ENCODE data around the gene CNOT1. TPM values are rescaled to one million over a fixed set of nuclear protein-coding genes. Genes with fewer than 3 reads are reported as not detected.
"Not testable (repeated sequence)": the region's sequence is repeated elsewhere in the genome, so short reads cannot be mapped to it uniquely, and the experiment has no call there.

Gene CNOT1
- polyA plus RNA-seq, 10 donors, result 77.5 to 111 (median 90.8) TPM

DNA sequence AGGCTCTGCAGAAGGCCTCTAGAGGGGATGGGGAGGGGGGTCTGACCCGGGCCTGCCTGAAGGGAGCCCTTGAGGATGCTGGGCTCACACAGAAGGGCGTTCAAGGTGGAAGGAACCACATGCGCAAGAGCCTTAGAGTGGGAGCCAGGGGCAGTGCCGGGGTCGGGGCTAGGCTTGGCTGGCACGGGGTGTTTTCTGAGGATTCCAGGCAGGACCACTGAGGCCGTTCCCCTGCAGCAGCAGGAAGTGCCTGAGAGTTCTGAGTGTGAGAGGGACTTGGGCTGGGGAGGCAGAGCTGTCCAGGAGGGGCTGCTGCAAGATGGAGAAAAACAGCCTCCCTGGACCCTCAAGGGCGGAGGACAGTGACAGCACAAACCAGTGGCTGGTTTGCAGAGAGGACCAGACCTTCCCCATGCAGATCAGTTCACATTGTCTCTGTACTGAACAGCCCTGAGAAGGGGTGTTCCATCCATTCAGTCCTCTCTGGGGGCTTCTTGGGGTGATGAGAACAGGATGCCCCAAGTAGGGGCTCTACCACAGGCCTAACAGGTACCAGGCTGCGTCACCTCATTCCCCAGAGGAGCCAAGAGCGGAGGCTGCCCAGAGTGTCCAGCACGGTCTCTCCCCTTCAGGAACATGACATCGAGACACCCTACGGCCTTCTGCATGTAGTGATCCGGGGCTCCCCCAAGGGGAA is 126.3 kb downstream of the CNOT1 start:
- no peak for DNase-seq

DNA sequence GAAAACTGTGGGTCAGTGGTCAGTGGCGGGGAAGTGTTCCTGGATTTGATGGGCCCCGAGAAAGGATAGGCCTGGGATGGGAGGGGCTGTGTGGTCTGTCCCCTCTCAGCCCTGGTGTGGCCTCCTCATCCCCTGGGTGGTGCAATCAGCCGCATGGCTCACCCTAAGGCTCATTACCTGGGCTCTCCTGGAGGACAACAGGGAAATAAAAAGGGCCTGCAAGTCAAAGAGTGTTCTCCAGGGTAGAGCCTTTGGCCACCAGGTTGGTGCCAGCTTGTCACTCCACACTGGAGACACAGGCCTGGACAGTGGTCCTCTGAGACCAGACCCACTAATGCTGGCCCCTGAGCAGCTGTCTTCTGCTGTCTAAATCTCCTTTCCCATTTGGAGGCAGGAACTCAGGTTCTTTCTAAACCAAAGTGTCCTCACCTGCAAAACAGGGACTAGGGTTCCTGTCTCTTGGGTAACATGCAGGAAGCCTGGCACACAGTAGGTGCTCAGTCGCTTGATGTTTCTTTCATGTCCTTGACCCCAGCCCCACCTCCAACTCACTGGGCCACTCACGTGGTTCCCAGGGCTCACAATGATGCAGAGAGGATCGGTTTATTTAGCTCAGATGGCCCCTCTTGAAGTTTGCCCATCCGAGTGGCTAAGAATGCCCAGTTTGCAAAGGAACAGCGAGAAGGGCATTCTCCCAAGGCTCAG is 127.3 kb downstream of the CNOT1 start:
- DNase-seq, result no peak

DNA sequence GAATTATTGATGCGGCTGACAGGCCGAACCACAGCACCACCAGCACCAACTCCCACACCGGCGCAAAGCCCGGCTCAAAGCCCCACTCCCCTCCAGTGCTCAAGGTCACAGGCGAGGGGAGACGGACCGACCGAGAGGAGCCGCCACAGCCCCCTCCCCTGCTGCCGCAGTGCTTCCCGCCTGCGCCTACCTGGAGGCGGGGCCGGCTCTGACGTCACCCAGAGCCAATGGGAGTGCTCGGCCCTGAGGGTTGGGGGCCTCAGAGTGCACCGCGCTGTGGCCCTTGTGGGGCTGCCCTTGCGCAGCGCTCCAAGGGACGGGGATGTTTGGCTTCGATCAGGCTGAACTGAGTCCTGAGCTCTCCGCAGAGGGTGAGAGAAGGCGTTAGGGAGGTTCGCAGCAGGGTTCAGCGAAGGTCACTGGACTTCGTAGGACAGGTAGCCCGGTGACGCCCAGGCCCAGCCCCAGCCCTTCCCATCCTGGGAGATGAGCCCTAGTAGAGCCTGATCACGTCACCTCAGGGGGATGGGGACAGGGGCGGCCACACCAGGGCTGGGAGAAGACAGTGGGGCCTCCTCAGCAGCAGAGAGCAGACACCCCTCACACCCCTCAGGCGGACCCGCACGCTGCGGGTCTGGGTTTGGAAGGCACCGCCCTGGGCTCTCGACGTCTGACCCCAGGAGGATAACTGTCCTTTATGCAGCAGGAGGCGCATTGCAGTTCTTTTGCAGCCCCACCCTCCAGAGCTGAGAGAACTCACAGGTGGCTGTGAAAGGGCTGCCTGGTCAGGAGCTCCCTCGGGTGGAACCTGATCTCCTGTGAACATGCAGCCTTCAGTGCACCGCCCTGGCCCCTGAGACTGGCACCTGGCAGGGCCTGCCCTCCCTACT is 128.1 kb downstream of the CNOT1 start:
- DNase-seq, result peak in 1 of 3 donors; percentile 71

DNA sequence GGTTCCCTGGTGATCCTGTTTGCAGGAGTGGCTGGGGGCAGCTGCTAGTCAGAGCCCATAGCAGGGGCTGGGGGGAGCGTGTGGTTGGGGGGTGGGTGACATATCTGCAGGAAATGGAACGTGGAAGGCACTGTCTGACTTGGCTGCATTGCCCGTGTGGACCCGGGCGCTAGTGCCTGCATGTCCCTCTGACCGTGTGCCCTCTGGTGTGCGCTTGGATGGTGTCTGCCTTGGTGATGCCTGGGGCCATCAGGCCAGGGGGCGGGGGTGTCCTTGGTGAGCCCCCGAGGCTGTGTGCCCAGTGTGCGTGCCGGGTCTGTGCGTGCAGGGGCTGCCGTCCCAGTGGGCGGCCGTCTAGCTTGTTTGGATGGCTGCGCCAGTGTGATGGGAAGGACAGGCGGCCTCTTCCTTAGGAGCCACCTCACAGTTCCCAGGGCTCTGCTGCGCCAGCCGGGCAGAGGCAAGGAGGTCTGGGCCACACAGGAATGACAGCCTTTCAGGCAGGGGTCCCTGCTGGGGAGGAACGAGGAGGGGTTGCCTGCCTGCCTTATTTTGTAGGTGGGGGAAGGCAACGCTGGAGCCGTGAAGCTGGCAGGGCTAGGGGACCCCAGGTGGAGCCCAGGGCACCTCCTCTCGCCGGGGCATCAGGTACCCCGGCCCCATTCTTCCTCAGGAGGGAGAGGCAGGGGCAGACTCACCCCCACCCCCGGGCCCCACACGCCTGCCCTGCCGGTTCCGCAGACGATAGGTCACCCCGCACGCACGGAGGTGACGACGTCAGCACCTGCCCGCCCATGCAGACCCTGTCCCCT is 129.0 kb downstream of the CNOT1 start:
- peak in 1 of 3 donors; percentile 53 for DNase-seq

DNA sequence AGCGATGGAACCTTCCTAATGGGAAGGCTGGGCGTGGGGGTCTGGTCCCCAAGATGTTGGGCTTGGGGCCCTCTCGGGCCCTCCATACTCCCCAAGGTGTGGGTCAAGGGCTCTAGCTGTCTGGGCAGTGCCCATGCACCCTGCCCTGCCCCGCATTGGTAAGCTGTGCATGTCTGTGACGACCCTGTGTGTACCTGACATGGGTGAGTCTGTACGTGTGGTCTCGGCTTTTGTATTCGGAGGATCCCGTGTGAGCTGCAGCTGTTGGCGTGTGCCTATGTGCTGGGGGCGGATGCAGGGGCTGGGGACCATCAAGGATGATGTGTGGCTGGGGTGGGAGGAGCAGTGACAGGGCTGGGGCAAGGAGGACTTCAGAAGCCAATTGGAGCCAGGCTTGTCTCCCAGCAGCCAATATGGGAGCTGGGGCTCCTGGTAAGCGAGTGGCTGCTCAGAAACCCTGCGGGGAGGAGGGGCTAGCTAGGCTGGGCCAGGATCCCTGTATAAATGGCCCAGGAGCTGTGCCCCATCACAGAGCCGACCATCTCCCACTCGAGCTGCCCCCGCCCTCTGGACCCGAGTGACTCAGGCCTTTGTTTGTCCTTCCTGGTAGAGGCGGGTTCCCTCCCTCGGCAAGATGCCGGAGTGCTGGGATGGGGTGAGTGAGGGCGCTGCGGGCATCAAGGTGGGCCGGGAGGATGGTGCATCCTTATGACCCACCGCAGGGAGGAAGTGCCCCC is 129.8 kb downstream of the CNOT1 start, which contains the start of gene NDRG4:
NDRG4 (plus strand) TSS at position 529 of the 737 bp plus-strand sequence; CDS start at position 635, 106 bp downstream.
- peak; percentile 71 to 87 (median 77) for DNase-seq

DNA sequence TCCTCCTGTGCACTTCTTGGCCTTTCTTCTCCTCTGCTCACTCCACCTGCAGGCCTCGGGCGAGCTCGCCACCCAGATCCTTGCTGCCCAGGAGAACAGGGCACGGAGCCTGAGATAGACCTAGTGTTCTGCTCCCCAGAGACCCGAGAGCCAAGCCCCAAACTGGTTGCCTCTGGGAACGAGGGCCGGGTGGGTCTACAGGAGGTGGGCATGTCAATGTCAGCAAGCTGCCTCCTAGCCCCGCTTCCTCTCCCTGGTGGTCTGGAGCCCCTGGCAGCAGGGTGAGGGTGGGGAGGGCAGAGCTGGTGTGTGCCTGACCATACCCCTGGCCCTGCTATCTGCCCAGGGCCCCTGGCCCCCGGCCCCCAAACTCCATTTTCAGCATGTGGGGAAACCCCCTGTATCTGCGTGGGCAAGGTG is 130.5 kb downstream of the CNOT1 start:
- DNase-seq, result no peak

DNA sequence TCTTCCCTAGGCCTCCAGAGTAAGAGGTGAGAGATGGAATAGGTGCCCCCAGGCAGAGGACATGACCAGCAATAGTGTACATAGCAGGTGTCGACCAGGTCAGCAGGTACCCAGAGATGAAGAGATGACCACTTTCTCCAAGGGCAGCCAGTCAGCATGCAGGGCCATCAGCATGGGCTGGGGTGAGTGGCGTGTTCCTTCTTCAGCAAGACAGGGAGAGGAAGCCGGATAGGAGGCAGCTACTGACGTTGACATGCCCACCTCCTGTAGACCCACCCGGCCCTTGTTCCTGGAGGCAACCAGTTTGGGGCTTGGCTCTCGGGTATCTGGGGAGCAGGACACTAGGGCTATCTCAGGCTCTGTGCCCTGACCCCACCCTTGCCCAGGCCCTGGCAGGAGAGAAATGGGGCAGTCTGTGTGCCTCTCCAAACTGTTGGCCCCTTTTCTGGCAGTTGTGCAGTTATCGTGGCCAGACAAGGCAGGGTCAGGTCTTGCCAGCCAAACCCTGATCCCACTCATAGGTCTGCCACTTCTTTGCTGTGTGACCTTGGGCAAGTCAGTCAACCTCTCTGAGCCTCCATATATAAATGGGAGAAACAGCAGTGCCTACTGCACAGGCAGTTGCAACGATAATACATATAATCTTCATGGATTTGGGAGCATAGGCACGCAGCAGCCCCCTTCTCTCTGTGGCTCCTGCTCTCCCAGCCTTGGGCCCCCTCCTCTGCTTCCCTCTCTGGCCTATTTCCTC is 131.1 kb downstream of the CNOT1 start:
- no peak for DNase-seq

DNA sequence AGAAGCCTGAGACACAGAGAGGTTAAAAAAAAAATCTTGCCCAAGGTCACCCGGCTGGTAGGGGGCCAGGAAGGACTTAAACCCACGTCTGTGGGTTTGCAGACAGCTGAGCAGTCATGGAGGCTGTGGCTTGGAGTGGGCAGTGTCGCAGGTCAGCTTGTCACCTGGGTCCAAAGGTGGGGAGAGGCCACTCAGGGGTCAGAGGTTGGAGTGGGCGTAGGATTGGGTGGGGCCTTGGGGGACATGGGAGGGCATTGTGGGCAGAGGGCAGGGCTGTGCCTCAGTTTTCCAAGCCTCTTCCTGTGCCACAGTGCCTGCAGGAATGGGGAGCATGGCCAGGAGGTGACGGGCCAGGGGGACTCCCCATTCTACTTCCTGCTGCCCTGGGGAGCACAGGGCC is 131.7 kb downstream of the CNOT1 start:
- no peak for DNase-seq

DNA sequence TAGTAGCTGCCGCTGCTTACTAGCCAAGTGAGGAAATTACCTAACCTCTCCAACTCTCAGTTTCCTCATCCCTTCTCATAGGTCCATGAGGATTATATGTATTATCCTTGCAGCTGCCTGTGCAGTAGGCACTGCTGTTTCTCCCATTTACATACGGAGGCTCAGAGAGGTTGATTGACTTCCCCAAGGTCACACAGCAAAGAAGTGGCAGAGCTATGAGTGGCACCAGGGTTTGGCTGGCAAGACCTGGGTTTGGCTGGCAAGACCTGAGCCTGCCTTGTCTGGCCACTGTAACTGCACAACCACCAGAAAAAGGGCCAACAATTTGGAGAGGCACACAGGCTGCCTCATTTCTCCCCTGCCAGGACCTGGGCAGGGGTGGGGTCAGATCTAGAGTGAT is 132.2 kb downstream of the CNOT1 start:
- DNase-seq, result no peak

DNA sequence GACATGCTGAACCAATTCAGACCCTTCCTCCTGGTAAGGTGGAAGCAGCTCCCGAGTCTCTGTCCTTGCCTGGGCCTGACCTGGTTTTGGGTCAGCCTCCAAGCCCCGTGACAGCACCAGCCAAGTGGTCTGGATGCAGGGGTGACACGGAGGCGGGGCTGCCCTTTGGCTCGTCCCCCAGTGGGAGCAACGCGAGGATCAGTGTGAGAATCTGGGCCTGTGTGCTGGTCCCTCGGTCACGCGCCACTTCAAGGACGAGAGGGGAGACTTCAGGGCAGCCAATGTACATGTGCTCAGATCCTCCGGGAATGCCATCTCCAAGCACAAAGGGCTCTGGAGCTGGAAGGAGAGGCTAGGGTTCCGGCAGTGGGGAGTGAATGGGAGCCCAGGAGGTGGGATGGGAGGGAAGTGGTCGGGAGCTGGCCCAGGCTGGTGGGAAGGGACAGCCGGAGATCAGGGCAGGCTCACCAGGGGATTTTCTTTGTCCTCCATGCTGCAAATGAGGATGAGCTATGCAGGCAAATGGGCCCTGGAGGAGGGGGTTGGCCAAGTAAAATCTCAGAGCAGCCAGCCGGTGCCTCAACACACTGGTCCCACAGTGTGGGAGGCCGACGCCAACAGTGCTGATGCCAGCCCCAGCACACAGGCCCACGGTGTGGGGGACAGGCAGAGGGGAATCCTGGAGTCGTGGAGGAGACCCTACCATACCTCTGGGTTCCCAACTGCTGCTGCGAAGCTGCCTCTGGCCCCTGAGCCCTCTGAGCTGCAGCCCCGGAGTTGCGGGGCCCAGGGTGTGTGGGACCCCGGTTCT is 133.9 kb downstream of the CNOT1 start:
- DNase-seq, result no peak

DNA sequence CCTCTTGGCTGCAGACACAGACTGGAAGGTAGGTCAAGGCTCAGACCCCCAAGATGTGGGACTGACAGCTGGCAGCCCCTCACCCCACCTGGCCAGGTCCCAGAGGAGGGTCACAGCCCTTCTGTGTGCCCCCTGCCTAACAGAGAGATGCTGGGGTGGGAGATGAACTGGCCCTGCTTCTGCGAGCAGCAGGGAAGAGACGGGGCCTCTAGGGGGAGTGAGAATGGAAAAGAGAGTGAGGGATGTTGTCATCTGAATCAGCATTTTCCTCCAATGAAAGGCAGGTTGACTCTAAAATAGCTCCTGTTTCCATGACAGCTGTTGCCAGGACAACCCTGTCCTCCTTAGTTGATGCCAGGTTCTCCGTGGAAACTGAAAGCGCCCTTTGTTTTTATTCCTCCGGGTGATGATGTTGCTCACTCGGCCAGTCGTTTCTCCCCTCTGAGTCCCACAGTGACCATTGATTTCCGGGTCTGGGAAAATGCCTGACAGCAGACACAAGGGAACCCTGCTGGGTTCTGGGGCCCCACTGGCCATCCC is 134.6 kb downstream of the CNOT1 start:
- DNase-seq, result peak; percentile 93 to 97 (median 94)

DNA sequence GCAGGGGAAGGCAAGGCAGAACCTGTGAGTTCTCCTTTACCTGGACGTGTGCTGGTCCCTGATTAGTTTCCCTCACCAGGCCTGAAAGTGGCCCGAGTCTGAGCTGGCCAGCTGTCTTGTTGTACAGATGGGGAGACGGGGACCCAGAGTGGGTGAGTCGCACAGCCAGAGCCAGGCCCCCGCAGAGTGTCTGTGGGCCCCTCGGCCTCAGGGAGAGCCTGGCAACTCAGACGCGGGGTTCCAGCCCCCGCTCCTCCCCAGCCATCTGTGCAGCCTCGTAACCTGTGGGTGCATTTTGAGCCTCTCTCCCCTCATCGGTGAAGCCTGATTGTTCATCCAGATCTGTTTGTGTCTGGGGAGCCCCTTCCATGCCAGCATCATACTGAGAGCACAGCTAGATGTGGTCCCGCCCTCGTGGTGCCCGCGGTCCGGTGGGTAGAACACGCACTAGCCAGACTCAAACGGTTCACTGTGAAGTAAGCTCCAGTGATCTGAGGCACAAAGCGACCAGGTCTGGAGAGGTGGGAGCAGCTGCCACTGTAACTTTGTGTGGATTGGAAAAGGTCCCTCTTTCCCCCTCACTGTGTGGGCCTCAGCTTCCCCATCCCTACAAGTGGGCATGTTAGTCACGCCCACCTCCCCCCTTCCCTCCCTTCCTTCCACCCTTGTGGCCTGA is 135.7 kb downstream of the CNOT1 start:
- no peak for DNase-seq

DNA sequence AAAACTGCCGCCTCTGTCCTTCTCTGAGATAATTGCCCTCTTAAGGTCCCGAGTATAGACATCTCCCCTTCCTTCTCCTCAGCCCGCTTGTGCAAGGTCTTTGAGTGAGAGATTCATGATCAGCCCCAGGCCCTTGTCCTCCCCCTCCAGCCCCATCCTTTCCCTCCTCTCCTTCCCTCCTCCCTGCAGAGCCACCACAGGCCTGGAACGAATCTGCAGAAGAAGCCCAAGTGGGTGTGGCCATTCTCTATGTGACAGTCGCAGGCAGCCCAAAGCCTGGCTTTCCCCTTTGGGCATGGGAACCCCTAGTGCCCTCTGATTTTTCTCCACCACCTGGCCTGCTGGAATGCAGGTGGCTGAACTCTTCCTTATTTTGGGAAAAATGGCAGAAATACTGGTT is 136.9 kb downstream of the CNOT1 start:
- no peak for DNase-seq

DNA sequence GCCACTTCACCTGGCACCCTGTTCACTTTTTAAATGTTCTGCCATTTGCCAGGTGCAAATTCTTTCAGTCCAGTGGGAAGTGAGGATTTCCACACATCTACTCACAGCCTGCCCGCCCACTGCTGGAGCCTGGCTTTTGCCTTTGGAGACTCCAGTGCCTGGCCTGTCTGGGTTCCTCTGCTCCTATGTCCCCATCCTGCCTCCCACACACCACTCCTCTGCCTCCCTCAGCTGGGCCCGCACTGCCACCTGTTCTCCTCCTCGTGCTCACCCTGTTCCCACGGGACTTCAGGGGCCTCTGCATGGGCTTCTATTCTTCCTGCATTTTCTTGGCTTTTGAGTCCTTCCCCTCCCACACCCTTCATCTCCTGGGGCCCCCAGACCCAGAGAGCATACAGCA is 137.6 kb downstream of the CNOT1 start:
- DNase-seq, result no peak

DNA sequence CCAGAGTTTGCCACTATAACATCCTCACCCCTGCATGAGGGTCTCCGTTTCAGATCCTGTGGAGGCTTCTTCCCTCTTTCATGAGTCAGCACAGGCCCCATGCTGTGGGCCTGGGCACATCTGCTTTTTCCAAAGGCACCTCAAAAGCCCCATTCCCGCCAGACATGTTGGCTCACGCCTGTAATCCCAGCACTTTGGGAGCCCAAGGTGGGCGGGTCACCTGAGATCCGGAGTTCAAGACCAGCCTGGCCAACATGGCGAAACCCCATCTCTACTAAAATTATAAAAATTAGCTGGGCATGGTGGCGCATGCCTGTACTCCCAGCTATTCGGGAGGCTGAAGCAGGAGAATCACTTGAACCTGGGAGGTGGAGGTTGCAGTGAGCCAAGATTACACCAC is 139.1 kb downstream of the CNOT1 start:
- not testable (repeated sequence) for DNase-seq

DNA sequence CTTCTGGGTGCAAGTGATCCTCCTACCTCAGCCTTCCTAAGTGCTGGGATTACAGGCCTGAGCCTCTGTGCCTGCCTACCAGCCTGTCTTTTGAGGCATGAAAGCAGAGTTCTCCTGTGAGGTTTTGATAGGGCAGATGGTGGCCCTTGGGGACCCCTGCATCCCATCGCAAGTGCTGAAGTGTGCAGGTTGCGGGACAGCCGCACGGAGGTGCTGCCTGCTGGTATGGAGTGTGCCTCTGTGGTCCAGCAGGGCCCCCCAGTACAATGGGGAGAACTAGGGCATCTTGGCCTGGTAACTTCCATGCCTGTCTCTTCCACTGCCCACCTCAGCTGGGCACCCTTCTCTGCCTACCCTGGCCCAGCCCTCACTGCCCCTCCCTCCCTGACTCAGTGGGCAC is 139.6 kb downstream of the CNOT1 start:
- no peak for DNase-seq

DNA sequence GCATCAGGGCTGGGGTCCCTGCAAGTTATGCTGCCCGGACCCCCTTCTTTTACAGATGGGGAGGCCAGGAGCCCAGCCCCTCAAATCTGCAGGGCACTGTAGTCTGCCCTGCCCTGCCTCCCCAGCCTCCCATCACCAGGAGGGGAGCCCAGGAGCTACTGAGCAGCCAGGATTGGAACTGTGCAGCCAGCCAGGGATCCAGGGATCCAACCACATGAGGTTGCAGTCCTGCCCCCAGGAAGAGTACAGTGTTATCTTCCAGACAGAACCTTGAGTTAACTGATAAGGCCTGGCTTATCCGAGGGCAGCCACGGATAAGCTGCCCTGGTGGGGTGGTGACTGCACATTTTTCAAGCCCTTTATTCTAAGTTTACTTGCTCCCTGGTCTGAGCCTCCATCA is 141.1 kb downstream of the CNOT1 start:
- no peak for DNase-seq
